NCI-H146 treated with DMSO at 0.1 percent for 48 hours (cell line): ENCODE data around the gene ACVR2B.
"Not testable (repeated sequence)": the region's sequence is repeated elsewhere in the genome, so short reads cannot be mapped to it uniquely, and the experiment has no call there.

Experiments used
- DNase-seq: peaks from one replicate; lab custom pipeline; 2025; ENCODE audit not compliant: unreplicated experiment; lab: John Stamatoyannopoulos, UW

Gene ACVR2B

GRCh38 chr3:38453075-38453912, at the start of gene ACVR2B:
Gene ACVR2B (plus strand): TSS chr3:38453890. CDS start chr3:38454323, 433 bp downstream.
- DNase-seq: peak; percentile 59

- DNase-seq: no peak
Observed at GRCh38 chr3:38404286-38404685, 49.4 kb upstream of the ACVR2B start.

GRCh38 chr3:38411591-38411990, 42.1 kb upstream of the ACVR2B start:
- no peak for DNase-seq

- DNase-seq: not testable (repeated sequence)
Observed at GRCh38 chr3:38420758-38421157, 32.9 kb upstream of the ACVR2B start.

GRCh38 chr3:38421679-38422336, 31.9 kb upstream of the ACVR2B start:
- DNase-seq: no peak

GRCh38 chr3:38426798-38427426, 26.8 kb upstream of the ACVR2B start:
- DNase-seq: not testable (repeated sequence)

- not testable (repeated sequence) for DNase-seq
Observed at GRCh38 chr3:38432871-38433658, 20.6 kb upstream of the ACVR2B start.

- DNase-seq: peak; percentile 0
Observed at GRCh38 chr3:38433661-38434060, 20.0 kb upstream of the ACVR2B start.

- DNase-seq: not testable (repeated sequence)
Observed at GRCh38 chr3:38438436-38439069, 15.1 kb upstream of the ACVR2B start.

- not testable (repeated sequence) for DNase-seq
Observed at GRCh38 chr3:38443205-38443604, 10.5 kb upstream of the ACVR2B start.

- DNase-seq: no peak
Observed at GRCh38 chr3:38446085-38446686, 7.5 kb upstream of the ACVR2B start.

- DNase-seq: no peak
Observed at GRCh38 chr3:38446812-38447211, 6.9 kb upstream of the ACVR2B start.

GRCh38 chr3:38450853-38451252, 2.8 kb upstream of the ACVR2B start:
- DNase-seq: no peak

- DNase-seq: no peak
Observed at GRCh38 chr3:38453913-38454177, 155 bp downstream of the ACVR2B start.

- DNase-seq: no peak
Observed at GRCh38 chr3:38454178-38454883, 641 bp downstream of the ACVR2B start.

GRCh38 chr3:38454884-38455638, 1.4 kb downstream of the ACVR2B start:
- peak; percentile 45 for DNase-seq

GRCh38 chr3:38455639-38456430, 2.1 kb downstream of the ACVR2B start:
- no peak for DNase-seq
